ENCODE results near the gene NGEF.

Gene NGEF

DNA sequence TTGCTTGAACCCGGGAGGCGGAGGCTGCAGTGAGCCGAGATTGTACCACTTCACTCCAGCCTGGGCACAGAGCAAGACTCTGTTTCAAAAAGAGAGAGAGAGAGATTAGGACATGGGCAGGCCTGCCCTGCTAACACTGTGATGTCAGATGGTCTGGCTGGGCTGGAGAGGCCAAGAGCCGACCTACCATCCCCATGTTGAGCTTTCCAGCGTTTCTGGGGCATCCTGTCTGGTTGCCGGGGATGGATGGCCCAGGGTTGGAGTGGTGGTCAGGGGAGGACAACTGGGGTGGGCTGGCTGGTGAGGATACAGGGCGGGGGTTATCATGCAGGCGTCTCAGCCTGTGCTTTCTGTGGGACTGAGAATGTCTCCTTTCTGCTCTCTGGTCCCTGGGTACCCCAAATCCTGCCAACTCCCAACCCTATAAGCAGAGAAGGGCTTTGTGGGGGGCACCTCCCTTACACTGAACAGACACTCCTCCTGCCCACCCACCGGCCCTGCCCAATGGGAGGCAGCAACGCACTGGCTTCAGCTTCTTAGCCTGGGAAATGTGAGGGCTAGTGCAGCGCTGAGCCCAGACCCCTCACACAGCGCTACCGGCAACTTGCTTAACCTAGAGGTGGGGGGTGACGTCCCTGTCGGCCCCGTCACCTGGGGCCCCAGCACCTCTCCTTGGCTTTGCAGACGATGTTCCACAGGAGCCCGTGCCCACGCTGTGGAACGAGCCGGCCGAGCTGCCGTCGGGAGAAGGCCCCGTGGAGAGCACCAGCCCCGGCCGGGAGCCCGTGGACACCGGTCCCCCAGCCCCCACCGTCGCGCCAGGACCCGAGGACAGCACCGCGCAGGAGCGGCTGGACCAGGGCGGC, 137.6 kb downstream of the NGEF start:
- TF ChIP-seq, protein P1, sequence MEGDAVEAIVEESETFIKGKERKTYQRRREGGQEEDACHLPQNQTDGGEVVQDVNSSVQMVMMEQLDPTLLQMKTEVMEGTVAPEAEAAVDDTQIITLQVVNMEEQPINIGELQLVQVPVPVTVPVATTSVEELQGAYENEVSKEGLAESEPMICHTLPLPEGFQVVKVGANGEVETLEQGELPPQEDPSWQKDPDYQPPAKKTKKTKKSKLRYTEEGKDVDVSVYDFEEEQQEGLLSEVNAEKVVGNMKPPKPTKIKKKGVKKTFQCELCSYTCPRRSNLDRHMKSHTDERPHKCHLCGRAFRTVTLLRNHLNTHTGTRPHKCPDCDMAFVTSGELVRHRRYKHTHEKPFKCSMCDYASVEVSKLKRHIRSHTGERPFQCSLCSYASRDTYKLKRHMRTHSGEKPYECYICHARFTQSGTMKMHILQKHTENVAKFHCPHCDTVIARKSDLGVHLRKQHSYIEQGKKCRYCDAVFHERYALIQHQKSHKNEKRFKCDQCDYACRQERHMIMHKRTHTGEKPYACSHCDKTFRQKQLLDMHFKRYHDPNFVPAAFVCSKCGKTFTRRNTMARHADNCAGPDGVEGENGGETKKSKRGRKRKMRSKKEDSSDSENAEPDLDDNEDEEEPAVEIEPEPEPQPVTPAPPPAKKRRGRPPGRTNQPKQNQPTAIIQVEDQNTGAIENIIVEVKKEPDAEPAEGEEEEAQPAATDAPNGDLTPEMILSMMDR (IDR thresholded peaks at IDR 0.05; ENCODE audit: low read length, missing control alignments), result no peak
- no peak overlapping the region for H3K4me3 ChIP-seq (replicated peaks; ENCODE audit: low read depth, low read length)
- no peak for DNase-seq (ENCODE audit: low read depth)

DNA sequence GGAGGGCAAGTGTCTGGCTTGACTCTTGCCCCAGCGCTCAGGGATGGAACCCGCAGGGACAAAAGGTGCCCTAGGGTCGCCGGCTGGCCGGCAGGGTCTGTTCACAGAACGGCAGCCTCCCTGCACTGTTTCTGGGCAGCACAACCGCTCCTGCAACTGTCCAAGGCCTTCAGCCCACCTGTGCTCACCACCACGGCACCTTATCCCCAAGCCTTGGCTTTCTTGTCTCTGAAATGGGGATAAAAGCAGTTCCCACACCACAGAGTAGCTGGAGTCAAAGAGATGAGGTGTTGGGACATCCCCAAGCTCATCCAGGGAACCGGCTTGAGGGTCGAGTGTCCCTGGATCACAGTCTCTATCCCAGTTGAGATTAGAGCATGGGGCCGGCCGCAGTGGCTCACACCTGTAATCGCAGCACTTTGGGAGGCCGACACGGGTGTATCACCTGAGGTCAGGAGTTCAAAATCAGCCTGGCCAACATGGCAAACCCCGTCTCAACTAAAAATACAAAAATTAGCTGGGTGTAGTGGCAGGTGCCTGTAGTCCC, 138.3 kb downstream of the NGEF start:
- TF ChIP-seq, protein P1 (IDR thresholded peaks at IDR 0.05; ENCODE audit: low read length, missing control alignments), result no peak
- DNase-seq (ENCODE audit: low read depth), result no peak
- H3K4me3 ChIP-seq (replicated peaks; ENCODE audit: low read depth, low read length), result no peak overlapping the region

DNA sequence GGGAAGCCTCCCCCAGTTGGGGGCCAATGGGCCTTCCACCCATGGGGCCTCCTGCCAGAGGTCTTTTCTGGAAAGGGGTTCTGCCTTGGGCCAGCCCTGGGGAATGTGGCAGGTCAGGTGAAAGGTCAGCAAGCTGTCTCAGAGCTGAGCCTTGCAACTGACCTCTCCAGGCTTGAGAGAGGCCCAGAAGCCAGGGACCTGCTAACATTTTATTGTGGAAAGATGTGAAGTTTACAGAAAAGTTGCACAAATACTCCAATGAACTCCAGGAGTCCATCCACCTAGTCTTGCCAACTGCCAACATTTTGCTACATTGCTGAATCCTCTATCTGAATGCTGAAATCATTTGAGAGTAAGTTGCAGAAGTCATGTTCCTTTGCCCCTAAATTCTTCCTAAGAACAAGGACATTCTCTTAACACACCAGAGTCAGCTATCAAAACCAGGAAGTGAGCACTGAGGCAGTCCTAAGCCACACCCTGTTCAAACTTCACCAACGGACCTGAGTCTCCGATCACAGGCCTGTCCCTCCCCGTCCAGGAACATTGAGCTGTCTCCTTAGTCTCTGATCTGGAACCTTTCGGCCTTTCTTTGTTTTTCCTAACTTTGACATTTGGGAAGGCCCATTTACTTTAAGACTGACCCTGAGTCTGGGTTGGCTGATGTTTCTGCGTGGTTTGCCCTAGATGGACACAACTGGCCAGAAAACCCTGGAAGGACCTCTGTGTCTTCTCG, 139.0 kb downstream of the NGEF start:
- DNase-seq (ENCODE audit: low read depth), result no peak
- no peak overlapping the region for H3K4me3 ChIP-seq (replicated peaks; ENCODE audit: low read depth, low read length)
- TF ChIP-seq, protein P1 (IDR thresholded peaks at IDR 0.05; ENCODE audit: low read length, missing control alignments), result no peak

DNA sequence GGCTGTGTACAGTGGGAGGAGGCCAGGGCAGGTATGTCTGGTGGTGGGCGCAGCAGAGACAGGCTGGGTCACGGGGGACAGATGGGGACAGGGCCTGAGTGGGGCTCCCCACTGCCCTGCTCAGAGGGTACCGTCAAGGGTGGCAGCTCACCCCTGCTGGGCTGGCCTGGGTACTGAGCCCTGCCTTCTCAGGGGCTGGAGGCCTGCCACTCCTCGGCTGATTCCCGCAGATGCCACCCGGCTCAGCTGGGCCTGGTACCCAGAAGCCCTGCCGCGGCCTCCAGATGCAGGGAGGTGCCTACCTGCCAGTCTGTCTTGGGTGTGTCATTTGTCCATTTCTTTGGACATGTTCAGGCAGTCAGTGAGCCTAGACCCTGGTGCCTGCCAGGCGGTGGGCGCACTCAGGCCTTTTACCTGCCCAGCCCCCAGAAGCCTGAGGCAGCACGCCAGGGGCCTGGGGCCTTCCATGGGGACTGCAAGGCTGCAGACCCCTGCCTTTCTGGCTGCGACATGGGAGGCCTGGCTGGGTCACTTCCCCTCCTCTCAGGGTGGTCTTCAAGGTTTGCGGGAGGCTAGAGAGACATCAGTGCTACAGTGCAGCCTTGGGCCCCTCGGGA, 139.7 kb downstream of the NGEF start:
- H3K4me3 ChIP-seq (replicated peaks; ENCODE audit: low read depth, low read length), result no peak overlapping the region
- TF ChIP-seq, protein P1 (IDR thresholded peaks at IDR 0.05; ENCODE audit: low read length, missing control alignments), result no peak
- DNase-seq (ENCODE audit: low read depth), result no peak

DNA sequence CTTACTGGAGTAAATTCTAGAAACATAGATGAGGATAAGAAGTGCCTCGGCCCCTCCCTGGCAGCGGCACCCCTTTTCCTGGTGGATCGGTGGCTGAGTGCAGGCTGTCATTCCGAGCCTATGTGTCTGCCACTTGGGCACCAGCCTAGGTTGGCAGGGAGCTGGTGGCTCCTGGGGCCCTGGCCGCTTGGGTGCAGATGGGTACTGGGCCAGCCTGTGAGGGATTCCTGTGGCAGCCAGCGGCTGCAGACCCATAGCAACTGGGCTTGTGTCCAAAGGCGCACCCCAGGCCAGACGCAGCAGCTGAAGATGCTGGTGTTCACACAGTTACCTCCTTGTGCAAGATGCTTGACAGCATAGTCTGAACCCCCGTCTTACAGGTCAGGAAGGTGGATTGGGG, 140.2 kb downstream of the NGEF start:
- TF ChIP-seq, protein P1 (IDR thresholded peaks at IDR 0.05; ENCODE audit: low read length, missing control alignments), result no peak
- no peak overlapping the region for H3K4me3 ChIP-seq (replicated peaks; ENCODE audit: low read depth, low read length)
- DNase-seq (ENCODE audit: low read depth), result no peak

DNA sequence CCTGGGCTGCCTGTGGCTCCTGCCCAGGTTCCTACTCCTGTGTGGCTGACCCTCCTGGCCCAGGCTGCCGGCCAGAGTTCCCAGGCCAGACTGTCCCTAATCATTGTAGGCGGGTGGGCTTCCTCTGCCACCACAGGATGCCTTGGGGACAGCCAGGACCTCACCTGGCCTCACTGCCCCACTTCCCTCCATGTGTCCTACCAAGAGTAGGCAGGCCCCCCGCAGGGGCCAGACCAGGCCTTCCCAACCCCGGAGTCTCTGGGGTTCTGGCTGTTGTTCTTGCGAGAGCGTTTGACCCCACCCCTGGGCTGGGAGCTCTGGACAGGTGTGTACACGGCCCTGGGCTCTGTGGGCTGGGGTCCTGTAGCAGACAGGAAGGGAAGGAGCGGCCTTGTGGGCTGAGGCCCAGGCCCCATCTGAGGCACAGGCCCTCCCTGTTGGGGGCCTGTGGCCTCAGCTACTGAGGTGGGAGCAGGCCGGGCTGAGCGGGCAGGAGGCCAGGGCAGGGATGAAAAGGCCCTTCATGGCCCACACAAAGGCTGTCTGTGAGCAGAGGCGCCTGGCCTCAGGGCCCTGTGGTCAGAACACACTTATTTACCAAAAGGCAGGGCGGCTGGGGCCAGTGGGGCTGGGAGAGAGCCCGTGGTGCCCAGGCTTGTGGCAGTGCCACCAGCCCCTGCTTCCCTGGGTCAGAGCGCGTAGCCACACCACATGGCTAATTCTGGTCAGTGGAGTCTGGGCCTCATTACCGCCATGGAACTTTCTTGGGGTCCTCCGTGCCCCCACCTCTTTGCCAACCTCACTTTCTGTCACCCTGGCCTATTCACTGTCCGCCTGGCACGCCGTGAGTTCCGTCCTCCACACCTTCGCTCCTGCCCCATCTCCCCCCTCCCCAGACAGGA, 141.0 kb downstream of the NGEF start:
- TF ChIP-seq, protein P1 (IDR thresholded peaks at IDR 0.05; ENCODE audit: low read length, missing control alignments), result no peak
- DNase-seq (ENCODE audit: low read depth), result no peak
- H3K4me3 ChIP-seq (replicated peaks; ENCODE audit: low read depth, low read length), result no peak overlapping the region
